Measurements from ENCODE around the gene RAB11FIP4. TPM values are rescaled to one million over a fixed set of nuclear protein-coding genes. Genes with fewer than 3 reads are reported as not detected.

The RAB11FIP4 gene
- total and polyA plus RNA-seq, 2 donors (not counting 1 experiment from before 2014, with no cell fraction given), result 0.16 to 0.66 TPM

- Histone ChIP-seq H4K20me1 (ENCODE audit: control insufficient read depth, extremely low read depth, insufficient read depth, low read length) (no peaks in the 10 kb centered on the region), H3K27ac (ENCODE audit: insufficient read depth, low read length) (no peak overlapping the region), H3K4me2 (ENCODE audit: extremely low read depth, insufficient read depth, low read length) (no peak overlapping the region), H3K79me2 (ENCODE audit: control insufficient read depth, insufficient read depth, low read length) (no peaks in the 10 kb centered on the region), H3K9ac (ENCODE audit: insufficient read depth, low read length) (no peak overlapping the region), H3K4me3 (replicated peaks in 1 of 4; ENCODE audit: control extremely low read depth in 1 of 4, insufficient read depth in 1 of 4, low read depth in 3 of 4, low read length in 4 of 4) (no peak overlapping the region), H2AFZ (ENCODE audit: low read length) (no peak overlapping the region), H3K27me3 (ENCODE audit: control insufficient read depth, insufficient read depth, low read length) (peaks cover 14% of the 10 kb centered on the region), H3K4me1 (ENCODE audit: control insufficient read depth, extremely low read depth, insufficient read depth, low read length) (no peaks in the 10 kb centered on the region), H3K36me3 (ENCODE audit: control insufficient read depth, insufficient read depth, low read length) (no peaks in the 10 kb centered on the region), H3K9me3 (ENCODE audit: control insufficient read depth, insufficient read depth, low read depth, low read length) (no peaks in the 10 kb centered on the region)
- no peak for DNase-seq (ENCODE audit: low read depth in 2 of 2)
- TF ChIP-seq CTCF (conservative IDR thresholded peaks at IDR 0.05 in 1 of 2, IDR thresholded peaks at IDR 0.05 in 1 of 2; ENCODE audit: low read depth in 1 of 2, low read length in 2 of 2) (no peak), EZH2 (IDR thresholded peaks at IDR 0.05; ENCODE audit: low read length, missing control alignments) (no peak)
These were observed 65.3 kb downstream of the RAB11FIP4 start for GRCh38 chr17:31456814-31457213.

GRCh38 chr17:31457391-31458234 is 66.1 kb downstream of the RAB11FIP4 start:
- Histone ChIP-seq H3K4me3 (replicated peaks in 1 of 4; ENCODE audit: control extremely low read depth in 1 of 4, insufficient read depth in 1 of 4, low read depth in 3 of 4, low read length in 4 of 4) (no peak overlapping the region), H3K4me2 (ENCODE audit: extremely low read depth, insufficient read depth, low read length) (no peak overlapping the region), H3K9ac (ENCODE audit: insufficient read depth, low read length) (no peak overlapping the region), H4K20me1 (ENCODE audit: control insufficient read depth, extremely low read depth, insufficient read depth, low read length) (no peaks in the 10 kb centered on the region), H3K4me1 (ENCODE audit: control insufficient read depth, extremely low read depth, insufficient read depth, low read length) (no peaks in the 10 kb centered on the region), H3K27ac (ENCODE audit: insufficient read depth, low read length) (no peak overlapping the region), H3K79me2 (ENCODE audit: control insufficient read depth, insufficient read depth, low read length) (no peaks in the 10 kb centered on the region), H3K27me3 (ENCODE audit: control insufficient read depth, insufficient read depth, low read length) (peaks cover 14% of the 10 kb centered on the region), H3K36me3 (ENCODE audit: control insufficient read depth, insufficient read depth, low read length) (no peaks in the 10 kb centered on the region), H3K9me3 (ENCODE audit: control insufficient read depth, insufficient read depth, low read depth, low read length) (no peaks in the 10 kb centered on the region), H2AFZ (ENCODE audit: low read length) (no peak overlapping the region)
- no peak for DNase-seq (ENCODE audit: low read depth in 2 of 2)
- TF ChIP-seq CTCF (conservative IDR thresholded peaks at IDR 0.05 in 1 of 2, IDR thresholded peaks at IDR 0.05 in 1 of 2; ENCODE audit: low read depth in 1 of 2, low read length in 2 of 2), result no peak
- TF ChIP-seq EZH2 (IDR thresholded peaks at IDR 0.05; ENCODE audit: low read length, missing control alignments), result no peak

- no peak overlapping the region for H2AFZ ChIP-seq (ENCODE audit: low read length)
- no peaks in the 10 kb centered on the region for H3K79me2 ChIP-seq (ENCODE audit: control insufficient read depth, insufficient read depth, low read length)
- no peaks in the 10 kb centered on the region for H3K9me3 ChIP-seq (ENCODE audit: control insufficient read depth, insufficient read depth, low read depth, low read length)
- H3K9ac ChIP-seq (ENCODE audit: insufficient read depth, low read length), result no peak overlapping the region
- DNase-seq (ENCODE audit: low read depth in 2 of 2), result no peak
- no peak overlapping the region for H3K4me2 ChIP-seq (ENCODE audit: extremely low read depth, insufficient read depth, low read length)
- no peaks in the 10 kb centered on the region for H4K20me1 ChIP-seq (ENCODE audit: control insufficient read depth, extremely low read depth, insufficient read depth, low read length)
- H3K4me1 ChIP-seq (ENCODE audit: control insufficient read depth, extremely low read depth, insufficient read depth, low read length), result no peaks in the 10 kb centered on the region
- H3K36me3 ChIP-seq (ENCODE audit: control insufficient read depth, insufficient read depth, low read length), result no peaks in the 10 kb centered on the region
- no peak for TF ChIP-seq CTCF (conservative IDR thresholded peaks at IDR 0.05 in 1 of 2, IDR thresholded peaks at IDR 0.05 in 1 of 2; ENCODE audit: low read depth in 1 of 2, low read length in 2 of 2)
- no peak for TF ChIP-seq EZH2 (IDR thresholded peaks at IDR 0.05; ENCODE audit: low read length, missing control alignments)
- H3K27ac ChIP-seq (ENCODE audit: insufficient read depth, low read length), result no peak overlapping the region
- no peak overlapping the region for H3K4me3 ChIP-seq (replicated peaks in 1 of 4; ENCODE audit: control extremely low read depth in 1 of 4, insufficient read depth in 1 of 4, low read depth in 3 of 4, low read length in 4 of 4)
- H3K27me3 ChIP-seq (ENCODE audit: control insufficient read depth, insufficient read depth, low read length), result peaks cover 14% of the 10 kb centered on the region
These were observed 67.4 kb downstream of the RAB11FIP4 start for GRCh38 chr17:31458829-31459228.
